ENCODE measurements around the gene CSAD.

DNA sequence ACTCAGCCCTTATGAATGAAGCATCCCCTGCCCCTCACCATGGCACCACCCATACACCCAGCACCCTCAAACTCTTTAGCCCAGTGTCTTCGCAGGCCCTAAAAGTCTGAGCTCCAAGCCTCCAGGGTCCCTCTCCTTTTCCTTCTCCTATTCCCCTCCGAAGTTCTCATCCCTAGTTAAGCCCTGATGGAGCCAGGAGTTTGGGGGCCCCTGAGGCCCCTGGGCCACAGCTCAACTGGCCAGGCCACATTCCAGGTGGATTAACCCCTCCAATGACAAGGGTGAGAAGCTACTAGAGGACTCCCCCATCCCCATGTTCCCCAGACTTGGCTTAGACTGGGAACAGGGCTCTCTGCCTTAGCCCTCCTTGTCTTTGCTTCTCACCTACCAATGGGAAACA lies 48.7 kb upstream of the CSAD start:
- no peak for TF ChIP-seq PPARA (CRISPR knock-in tag; IDR thresholded peaks at IDR 0.05; ENCODE audit: borderline replicate concordance)
- no peak for TF ChIP-seq ZFP30 (CRISPR knock-in tag; IDR thresholded peaks at IDR 0.05)
- TF ChIP-seq ZNF70 (CRISPR knock-in tag; IDR thresholded peaks at IDR 0.05), result no peak
- TF ChIP-seq ARNTL (CRISPR knock-in tag; IDR thresholded peaks at IDR 0.05; ENCODE audit: borderline replicate concordance, low read depth), result no peak
- TF ChIP-seq ESRRG (CRISPR knock-in tag; IDR thresholded peaks at IDR 0.05), result no peak
- TF ChIP-seq SNAI2 (CRISPR knock-in tag; IDR thresholded peaks at IDR 0.05), result no peak

Measured in SK-N-SH treated with all-trans-retinoic acid at 6 μM for 48 hours (cell line).